ENCODE measurements around the gene YY1. TPM values are rescaled to one million over a fixed set of nuclear protein-coding genes. Genes with fewer than 3 reads are reported as not detected.

The YY1 gene
- total RNA-seq, 4 donors from 2014 or later = 30.6 to 46.5 (median 33.5) TPM

- H3K27ac ChIP-seq = no peak overlapping the region
- 77 to 85% methylated on average over 4 to 9 of the region's 9 CpGs for WGBS, 2 donors
- H3K4me1 ChIP-seq = peaks cover 5 to 26% (median 12%) of the 10 kb centered on the region in 3 donors
- no peaks in the 10 kb centered on the region for H3K36me3 ChIP-seq
- no peak overlapping the region for H3K4me3 ChIP-seq
- H3K9me3 ChIP-seq = no peaks in the 10 kb centered on the region
- intact Hi-C loops (cut with DNase I) = no loop called here
- no peaks in the 10 kb centered on the region for H3K27me3 ChIP-seq
- no peak for DNase-seq
- TF ChIP-seq CTCF (IDR thresholded peaks at IDR 0.05) (no peak), POLR2A (IDR thresholded peaks at IDR 0.05) (no peak)
These were observed 27.6 kb upstream of the YY1 start for GRCh38 chr14:100211366-100211765.

- no peak overlapping the region for H3K4me3 ChIP-seq
- H3K9me3 ChIP-seq = no peaks in the 10 kb centered on the region
- WGBS, 2 donors = 90 to 92% methylated on average over 7 of the region's 7 CpGs
- H3K27ac ChIP-seq = no peak overlapping the region
- no peaks in the 10 kb centered on the region for H3K36me3 ChIP-seq
- peaks cover 5 to 26% (median 12%) of the 10 kb centered on the region in 3 donors for H3K4me1 ChIP-seq
- TF ChIP-seq POLR2A (IDR thresholded peaks at IDR 0.05) = no peak
- TF ChIP-seq CTCF (IDR thresholded peaks at IDR 0.05) = no peak
- intact Hi-C loops (cut with DNase I) = no loop called here
- no peaks in the 10 kb centered on the region for H3K27me3 ChIP-seq
- DNase-seq = no peak
These were observed 27.1 kb upstream of the YY1 start for GRCh38 chr14:100211893-100212292.

GRCh38 chr14:100212476-100213333 is 26.2 kb upstream of the YY1 start:
- Histone ChIP-seq H3K4me1 (peaks cover 5 to 26% (median 12%) of the 10 kb centered on the region in 3 donors), H3K27me3 (no peaks in the 10 kb centered on the region), H3K36me3 (no peaks in the 10 kb centered on the region), H3K27ac (no peak overlapping the region), H3K9me3 (no peaks in the 10 kb centered on the region), H3K4me3 (no peak overlapping the region)
- WGBS, 2 donors = 62 to 83% methylated on average over 4 to 6 of the region's 7 CpGs
- TF ChIP-seq POLR2A (IDR thresholded peaks at IDR 0.05) = no peak
- TF ChIP-seq CTCF (IDR thresholded peaks at IDR 0.05) = no peak
- no peak for DNase-seq
- intact Hi-C loops (cut with DNase I) = no loop called here

GRCh38 chr14:100213587-100213955 is 25.4 kb upstream of the YY1 start:
- intact Hi-C loops (cut with DNase I) = no loop called here
- peak overlapping the region; percentile 66 to 92 (median 83) for H3K4me3 ChIP-seq

More at GRCh38 chr14:100213587-100213955, 25.4 kb upstream of the YY1 start:
- H3K9me3 ChIP-seq = no peaks in the 10 kb centered on the region
- TF ChIP-seq POLR2A (IDR thresholded peaks at IDR 0.05) (no peak), CTCF (IDR thresholded peaks at IDR 0.05) (no peak)
- no peaks in the 10 kb centered on the region for H3K36me3 ChIP-seq
- peak overlapping the region; percentile 90 to 100 (median 97) for H3K27ac ChIP-seq
- H3K27me3 ChIP-seq = no peaks in the 10 kb centered on the region
- H3K4me1 ChIP-seq = peaks cover 5 to 26% (median 12%) of the 10 kb centered on the region in 3 donors
- DNase-seq = no peak
- WGBS, 2 donors = 25 to 41% methylated on average over 12 to 14 of the region's 15 CpGs

Data from esophagus squamous epithelium (tissue), 5 donors.